VCaP (cell line): ENCODE data around the gene ADARB2.
"Not testable (repeated sequence)": the region's sequence is repeated elsewhere in the genome, so short reads cannot be mapped to it uniquely, and the experiment has no call there.

Experiments used
- H3K27ac ChIP-seq: fragments of 450-650 bp; 2 replicates; pipeline ENCODE4 v1.5.1; 2017
- CTCF ChIP-seq: fragments of 450-650 bp; conservative IDR thresholded peaks from 2 replicates; pipeline ENCODE4 v1.5.1; 2017; ENCODE audit warnings: mild to moderate bottlenecking, moderate library complexity

Gene ADARB2

GRCh38 chr10:1347962-1348772 is 389.2 kb downstream of the ADARB2 start:
- TF ChIP-seq CTCF = no peak
- H3K27ac ChIP-seq = no peak overlapping the region

DNA sequence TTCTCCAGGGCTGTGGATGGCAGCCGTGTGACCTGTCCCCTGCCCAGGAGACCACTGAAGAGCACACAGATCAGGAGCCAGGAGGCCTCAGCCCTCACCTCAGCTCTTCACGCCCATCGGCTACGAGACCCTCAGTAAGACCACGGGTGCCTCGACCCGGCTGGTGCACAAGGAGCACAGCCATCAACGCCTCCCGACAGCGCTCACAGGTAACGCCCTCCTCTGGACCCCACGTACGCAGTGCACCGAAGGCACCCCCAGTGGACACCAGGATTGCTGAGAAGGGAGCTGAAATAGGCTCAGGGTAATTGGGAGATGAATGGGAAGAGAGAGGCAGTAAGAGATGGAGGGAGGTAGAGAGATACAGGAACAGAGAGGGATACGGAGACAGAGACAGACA is 389.8 kb downstream of the ADARB2 start:
- no peak for TF ChIP-seq CTCF

GRCh38 chr10:1346201-1346600 is 391.1 kb downstream of the ADARB2 start:
- H3K27ac ChIP-seq = no peak overlapping the region
- TF ChIP-seq CTCF = no peak

More for the DNA sequence above, 389.8 kb downstream of the ADARB2 start:
- no peak overlapping the region for H3K27ac ChIP-seq

GRCh38 chr10:1345368-1345767 is 392.0 kb downstream of the ADARB2 start:
- no peak overlapping the region for H3K27ac ChIP-seq
- no peak for TF ChIP-seq CTCF

- H3K27ac ChIP-seq = no peak overlapping the region
- TF ChIP-seq CTCF = no peak
Measured at GRCh38 chr10:1344846-1345245, 392.5 kb downstream of the ADARB2 start.

DNA sequence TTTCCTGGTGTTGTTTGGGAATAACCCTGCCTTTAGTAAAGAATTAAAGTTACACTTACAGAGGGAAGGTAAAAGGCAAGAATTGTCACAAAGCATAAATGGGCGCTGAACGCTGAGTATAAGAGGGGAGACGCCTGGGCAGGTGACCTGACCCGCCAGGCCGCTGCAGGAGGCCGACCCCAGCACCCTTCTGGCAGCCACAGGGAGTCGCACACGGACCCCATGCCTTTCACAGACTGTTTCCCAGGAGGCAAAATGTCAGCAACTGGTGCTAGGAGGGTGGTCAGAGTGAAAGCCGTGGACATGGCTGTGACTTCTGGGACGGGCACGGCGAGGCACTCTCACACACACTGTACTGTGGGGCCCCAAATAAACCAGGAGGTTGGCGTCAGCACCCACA is 392.9 kb downstream of the ADARB2 start:
- TF ChIP-seq CTCF = no peak
- H3K27ac ChIP-seq = no peak overlapping the region

DNA sequence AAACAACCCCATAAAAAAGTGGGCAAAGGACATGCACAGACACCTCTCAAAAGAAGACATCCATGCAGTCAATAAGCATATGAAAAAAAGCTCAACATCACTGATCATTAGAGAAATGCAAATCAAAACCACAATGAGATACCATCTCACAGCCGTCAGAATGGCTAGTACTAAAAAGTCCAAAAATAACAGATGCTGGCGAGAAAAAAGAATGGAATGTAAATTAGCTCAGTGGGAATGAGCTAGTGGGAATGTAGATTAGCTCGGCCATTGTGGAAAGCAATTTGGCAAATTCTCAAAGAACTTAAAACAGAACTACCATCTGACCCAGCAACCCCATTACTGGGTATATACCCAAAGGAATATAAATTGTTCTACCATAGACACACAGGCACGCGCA is 394.1 kb downstream of the ADARB2 start:
- TF ChIP-seq CTCF = no peak
- H3K27ac ChIP-seq = no peak overlapping the region

DNA sequence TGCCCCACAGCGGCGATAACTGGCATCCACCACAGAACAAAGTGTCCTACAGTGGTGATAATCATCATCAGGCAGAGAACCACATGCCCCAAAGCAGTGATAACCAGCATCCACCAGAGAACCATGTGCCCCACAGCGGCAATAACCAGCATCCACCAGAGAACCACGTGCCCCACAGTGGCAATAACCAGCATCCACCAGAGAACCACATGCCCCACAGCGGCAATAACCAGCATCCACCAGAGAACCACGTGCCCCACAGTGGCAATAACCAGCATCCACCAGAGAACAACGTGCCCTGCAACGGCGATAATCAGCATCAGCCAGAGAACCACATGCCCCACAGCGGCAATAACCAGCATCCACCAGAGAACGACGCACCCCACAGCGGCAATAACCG is 396.3 kb downstream of the ADARB2 start:
- not testable (repeated sequence) for H3K27ac ChIP-seq
